OCI-LY1 (cell line): ENCODE data around the gene TGFBR2.

ENCODE experiments used
- H2AFZ ChIP-seq: fragments of 200-600 bp; sonication (generic), shearing (Covaris generic); 2 replicates; pipeline ENCODE4 v1.6.0; 2014; ENCODE audit warnings: antibody characterized with exemption, mild to moderate bottlenecking, low read length
- H3F3A ChIP-seq: fragments of 200-600 bp; sonication (generic), shearing (Covaris generic); 2 replicates; pipeline ENCODE4 v1.6.0; 2014; ENCODE audit warnings: mild to moderate bottlenecking, antibody characterized with exemption, low read length, moderate library complexity; ENCODE audit not compliant: insufficient read depth
- H3K27ac ChIP-seq: fragments of 200-600 bp; sonication (generic); 2 replicates; pipeline ENCODE4 v1.5.1; 2014; ENCODE audit warnings: low read length, mixed run types, mild to moderate bottlenecking, low read depth; ENCODE audit not compliant: poor library complexity, severe bottlenecking
- H3K27me3 ChIP-seq: fragments of 200-600 bp; sonication (generic); 2 replicates; pipeline ENCODE4 v1.6.0; 2014; ENCODE audit warnings: antibody characterized with exemption, mild to moderate bottlenecking, low read length, moderate library complexity; ENCODE audit not compliant: insufficient read depth
- H3K36me3 ChIP-seq: fragments of 200-600 bp; sonication (generic); 2 replicates; pipeline ENCODE4 v1.6.1; 2014; ENCODE audit warnings: mild to moderate bottlenecking, antibody characterized with exemption, low read length, moderate library complexity, mixed read lengths; ENCODE audit not compliant: insufficient read depth
- H3K4me1 ChIP-seq: fragments of 200-600 bp; sonication (generic); 2 replicates; pipeline ENCODE4 v1.5.1; 2014; ENCODE audit warnings: mild to moderate bottlenecking, low read length, moderate library complexity; ENCODE audit not compliant: insufficient read depth, severe bottlenecking
- H3K4me2 ChIP-seq: fragments of 200-600 bp; sonication (generic), shearing (Covaris generic); 2 replicates; pipeline ENCODE4 v1.6.1; 2014; ENCODE audit warnings: low read length
- H3K4me3 ChIP-seq: fragments of 200-600 bp; sonication (generic); 2 replicates; pipeline ENCODE4 v1.5.1; 2014; ENCODE audit warnings: low read length, low read depth, mild to moderate bottlenecking, mixed read lengths; ENCODE audit not compliant: poor library complexity, severe bottlenecking
- H3K79me2 ChIP-seq: fragments of 200-600 bp; shearing (Covaris generic); 2 replicates; pipeline ENCODE4 v1.6.1; 2016; ENCODE audit warnings: mixed run types, low read length, mixed read lengths; ENCODE audit not compliant: insufficient read depth
- H3K9ac ChIP-seq: fragments of 200-600 bp; sonication (generic), shearing (Covaris generic); 2 replicates; pipeline ENCODE4 v1.6.1; 2014; ENCODE audit warnings: mild to moderate bottlenecking, low read length, mixed read lengths
- H3K9me2 ChIP-seq: fragments of 200-600 bp; sonication (generic), shearing (Covaris generic); 2 replicates; pipeline ENCODE4 v1.6.1; 2014; ENCODE audit warnings: low read depth, mild to moderate bottlenecking, low read length, mixed read lengths
- H3K9me3 ChIP-seq: fragments of 200-600 bp; shearing (Covaris generic); 2 replicates; pipeline ENCODE4 v1.6.1; 2014; ENCODE audit warnings: low read length, mixed read lengths
- H4K20me1 ChIP-seq: fragments of 200-600 bp; sonication (generic), shearing (Covaris generic); 2 replicates; pipeline ENCODE4 v1.6.0; 2016; ENCODE audit warnings: mild to moderate bottlenecking, low read length; ENCODE audit not compliant: insufficient read depth
- EZH2 ChIP-seq: fragments of 200-600 bp; sonication (generic), shearing (Covaris generic); IDR thresholded peaks from 2 replicates; pipeline ENCODE4 v1.8.0; 2017; ENCODE audit warnings: borderline replicate concordance, mixed run types, mild to moderate bottlenecking, antibody characterized with exemption, low read length, moderate library complexity, mixed read lengths
- TF ChIP-seq, protein P1 (sequence below): fragments of 200-600 bp; sonication (generic), shearing (Covaris generic); IDR thresholded peaks from 2 replicates; pipeline ENCODE4 v1.5.1; 2017; ENCODE audit warnings: mild to moderate bottlenecking, antibody characterized with exemption, low read length, moderate library complexity, mixed read lengths

TGFBR2 gene

DNA sequence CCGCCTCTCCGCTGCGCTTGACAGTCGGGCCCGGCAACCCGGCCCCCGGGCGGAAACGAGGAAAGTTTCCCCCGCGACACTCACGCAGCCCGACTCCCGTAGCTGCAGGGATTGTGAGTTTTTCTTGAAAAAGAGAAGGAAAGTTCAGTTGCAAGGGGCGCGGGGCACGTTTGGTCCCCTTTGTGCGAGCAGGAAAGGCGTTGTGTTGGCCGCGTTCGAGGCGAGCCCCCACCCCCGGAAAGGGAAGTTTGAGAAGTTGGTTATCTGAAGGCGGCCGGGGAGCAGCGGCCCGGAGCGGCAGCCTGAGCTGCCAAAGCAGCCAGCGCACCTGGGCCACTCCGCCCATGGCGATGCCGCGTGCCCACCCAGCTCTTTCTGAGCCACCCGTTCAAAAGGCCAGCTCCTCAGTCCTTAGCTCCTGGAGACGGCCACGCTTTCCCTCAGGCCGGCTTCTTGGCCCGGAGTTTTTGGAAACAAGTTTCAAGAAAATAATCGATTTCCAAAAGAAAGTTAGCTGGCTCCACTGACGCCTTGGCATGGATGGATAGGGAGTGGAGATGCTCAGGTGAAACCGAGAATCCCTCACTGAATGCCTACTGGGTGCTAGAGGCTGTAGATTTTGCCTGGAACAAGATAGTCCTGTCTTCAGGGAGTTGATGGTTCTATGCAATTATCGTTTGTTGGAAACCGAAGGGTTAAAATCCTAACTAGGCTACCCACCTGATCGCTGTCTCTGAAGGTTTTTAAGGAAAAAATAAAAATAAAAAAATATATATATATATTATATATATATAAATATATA is 832 bp downstream of the TGFBR2 start:
- Histone ChIP-seq H3K9me2 (no peaks in the 10 kb centered on the region), H3K4me2 (peak overlapping the region; percentile 88), H3K4me3 (peak overlapping the region; percentile 85), H3F3A (no peaks in the 10 kb centered on the region), H3K9ac (peak overlapping the region; percentile 88), H4K20me1 (no peaks in the 10 kb centered on the region), H3K27me3 (no peaks in the 10 kb centered on the region), H3K36me3 (no peaks in the 10 kb centered on the region), H3K4me1 (peaks cover 82% of the 10 kb centered on the region), H3K27ac (peak overlapping the region; percentile 90), H2AFZ (no peak overlapping the region), H3K9me3 (no peaks in the 10 kb centered on the region), H3K79me2 (peaks cover 48% of the 10 kb centered on the region)
- TF ChIP-seq, protein P1, sequence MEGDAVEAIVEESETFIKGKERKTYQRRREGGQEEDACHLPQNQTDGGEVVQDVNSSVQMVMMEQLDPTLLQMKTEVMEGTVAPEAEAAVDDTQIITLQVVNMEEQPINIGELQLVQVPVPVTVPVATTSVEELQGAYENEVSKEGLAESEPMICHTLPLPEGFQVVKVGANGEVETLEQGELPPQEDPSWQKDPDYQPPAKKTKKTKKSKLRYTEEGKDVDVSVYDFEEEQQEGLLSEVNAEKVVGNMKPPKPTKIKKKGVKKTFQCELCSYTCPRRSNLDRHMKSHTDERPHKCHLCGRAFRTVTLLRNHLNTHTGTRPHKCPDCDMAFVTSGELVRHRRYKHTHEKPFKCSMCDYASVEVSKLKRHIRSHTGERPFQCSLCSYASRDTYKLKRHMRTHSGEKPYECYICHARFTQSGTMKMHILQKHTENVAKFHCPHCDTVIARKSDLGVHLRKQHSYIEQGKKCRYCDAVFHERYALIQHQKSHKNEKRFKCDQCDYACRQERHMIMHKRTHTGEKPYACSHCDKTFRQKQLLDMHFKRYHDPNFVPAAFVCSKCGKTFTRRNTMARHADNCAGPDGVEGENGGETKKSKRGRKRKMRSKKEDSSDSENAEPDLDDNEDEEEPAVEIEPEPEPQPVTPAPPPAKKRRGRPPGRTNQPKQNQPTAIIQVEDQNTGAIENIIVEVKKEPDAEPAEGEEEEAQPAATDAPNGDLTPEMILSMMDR, result no peak
- TF ChIP-seq EZH2, result no peak

DNA sequence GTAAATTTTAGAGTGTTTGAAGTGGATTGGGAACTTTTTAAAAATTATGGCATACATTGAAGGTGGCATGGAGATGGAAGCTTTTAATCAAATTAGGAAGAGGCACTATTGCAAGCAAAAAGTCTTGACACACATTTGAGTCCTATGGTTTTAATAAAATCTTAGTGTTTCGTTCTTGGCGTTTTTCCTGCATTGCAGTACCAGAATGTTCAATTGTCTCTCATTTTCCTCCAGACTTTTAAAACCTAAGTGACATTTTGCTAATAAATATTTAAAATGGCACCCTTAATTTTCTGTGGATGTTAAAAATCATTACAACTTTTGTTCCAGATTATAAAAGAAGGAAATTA is 2.2 kb downstream of the TGFBR2 start:
- H3K9me2 ChIP-seq, result no peaks in the 10 kb centered on the region
- peaks cover 62% of the 10 kb centered on the region for H3K79me2 ChIP-seq
- peak overlapping the region; percentile 68 for H3K27ac ChIP-seq
- no peak overlapping the region for H2AFZ ChIP-seq
- peak overlapping the region; percentile 44 for H3K9ac ChIP-seq
- peaks cover 82% of the 10 kb centered on the region for H3K4me1 ChIP-seq
- no peaks in the 10 kb centered on the region for H4K20me1 ChIP-seq
- H3K9me3 ChIP-seq, result no peaks in the 10 kb centered on the region
- H3K4me3 ChIP-seq, result peak overlapping the region; percentile 85
- TF ChIP-seq EZH2, result no peak
- TF ChIP-seq, protein P1, result no peak
- no peaks in the 10 kb centered on the region for H3K27me3 ChIP-seq
- peak overlapping the region; percentile 82 for H3K4me2 ChIP-seq
- H3K36me3 ChIP-seq, result no peaks in the 10 kb centered on the region
- H3F3A ChIP-seq, result no peaks in the 10 kb centered on the region

DNA sequence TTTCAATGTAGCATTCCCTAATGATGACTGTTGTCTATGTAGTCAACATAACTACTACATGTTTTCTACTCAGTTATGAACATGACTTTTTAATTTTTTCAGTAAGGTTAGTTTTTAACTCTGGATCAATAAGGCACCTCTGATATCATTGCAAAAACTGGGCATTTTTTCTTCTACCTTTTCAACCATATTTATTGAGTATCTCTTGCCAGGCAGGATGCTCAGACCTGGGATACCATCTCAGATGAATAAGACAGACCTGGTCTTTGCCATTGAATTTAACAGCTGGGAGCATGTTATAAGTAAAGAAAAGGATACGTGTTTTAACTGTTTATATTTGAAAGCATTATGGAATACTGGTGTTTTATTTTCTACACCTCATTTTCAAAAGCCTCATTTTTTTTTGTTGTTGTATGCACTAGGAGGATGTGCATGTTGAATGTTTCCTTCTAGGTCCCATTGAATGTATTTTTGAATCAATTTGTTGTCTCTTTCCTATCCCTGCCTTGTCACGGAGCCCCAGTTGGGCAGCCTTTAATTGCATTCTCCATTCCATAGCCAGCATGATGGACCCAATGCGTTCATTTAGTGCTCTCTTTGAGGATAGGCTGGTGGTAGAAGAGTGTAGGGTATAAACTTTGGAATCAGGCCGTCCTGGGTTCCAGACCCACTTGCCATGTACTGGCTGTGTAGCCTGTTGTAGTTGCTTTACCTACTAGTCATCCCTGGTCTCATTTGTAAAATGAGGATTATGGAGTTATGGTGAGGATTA is 3.7 kb downstream of the TGFBR2 start:
- no peak overlapping the region for H2AFZ ChIP-seq
- H3K4me2 ChIP-seq, result peak overlapping the region; percentile 82
- H3K36me3 ChIP-seq, result peaks cover 4% of the 10 kb centered on the region; the same call in 1 of the 2 replicates
- no peaks in the 10 kb centered on the region for H3K9me2 ChIP-seq
- H3K79me2 ChIP-seq, result peaks cover 77% of the 10 kb centered on the region
- peak overlapping the region; percentile 68 for H3K27ac ChIP-seq
- no peaks in the 10 kb centered on the region for H4K20me1 ChIP-seq
- peak overlapping the region; percentile 85 for H3K4me3 ChIP-seq
- peaks cover 82% of the 10 kb centered on the region for H3K4me1 ChIP-seq
- H3K27me3 ChIP-seq, result no peaks in the 10 kb centered on the region
- H3F3A ChIP-seq, result no peaks in the 10 kb centered on the region
- peak overlapping the region; percentile 44; the same call in 1 of the 2 replicates for H3K9ac ChIP-seq
- H3K9me3 ChIP-seq, result no peaks in the 10 kb centered on the region
- TF ChIP-seq EZH2, result no peak
- TF ChIP-seq, protein P1, result no peak
